C4-2B (cell line): ENCODE measurements around the gene GTF2H3.

Experiments
- CTCF ChIP-seq: fragments of 450-650 bp; conservative IDR thresholded peaks from 2 replicates; pipeline ENCODE4 v1.5.1; 2017; ENCODE audit warnings: mild to moderate bottlenecking
- ZFX ChIP-seq: fragments of 450-650 bp; IDR thresholded peaks from 2 replicates; pipeline ENCODE4 v1.6.1; 2017

DNA sequence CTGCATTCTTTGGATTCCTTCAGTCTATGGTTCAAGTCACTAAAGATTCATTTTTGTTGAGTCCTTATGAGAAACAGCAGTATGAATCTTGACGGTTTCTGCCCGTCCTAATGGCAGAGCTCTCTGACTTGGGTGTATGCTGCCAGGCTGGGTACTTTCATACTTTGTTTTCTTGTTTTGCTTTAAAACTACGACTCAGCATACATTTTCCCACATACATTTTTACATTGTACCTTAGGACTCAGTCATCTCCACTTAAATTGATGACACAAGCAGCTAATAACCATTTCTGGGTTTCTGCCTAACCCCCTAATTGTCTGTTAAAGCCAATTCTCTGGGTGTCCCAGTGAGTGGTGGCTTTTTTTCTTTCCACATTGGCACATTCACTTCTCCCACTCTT, 36.5 kb upstream of the GTF2H3 start:
- TF ChIP-seq CTCF, result no peak
- no peak for TF ChIP-seq ZFX
